Body of pancreas (tissue), 4 donors: ENCODE results near the gene SPESP1. TPM values are rescaled to one million over a fixed set of nuclear protein-coding genes. Genes with fewer than 3 reads are reported as not detected.

Experiments
- ATAC-seq: fragments of 150-250 bp; one replicate; pipeline ENCODE4 v1.9.1; 2016
- DNase-seq, 4 donors: peaks; one replicate each; pipeline ENCODE4 v3.0.0-alpha.2; 2019
- H3K27ac ChIP-seq, 4 donors: fragments of 200-600 bp; sonication (generic); 1 replicate in 3 of 4; 2 replicates in 1 of 4; pipeline versions ENCODE4 v1.5.1 to v1.6.1; 2016 to 2019; ENCODE audit warnings: mild to moderate bottlenecking in 1 of 4, mixed read lengths in 1 of 4, moderate library complexity in 1 of 4
- H3K27me3 ChIP-seq, 2 donors: fragments of 200-600 bp; sonication (generic); one replicate each; pipeline ENCODE4 v1.6.0; 2016; ENCODE audit warnings: mild to moderate bottlenecking in 1 of 2
- H3K36me3 ChIP-seq, 2 donors: fragments of 200-600 bp; sonication (generic); replicated peaks in 1 of 2; 2 replicates each; pipeline ENCODE4 v1.5.1; 2016; ENCODE audit warnings: low read depth in 2 of 2; ENCODE audit not compliant: insufficient read depth in 1 of 2
- H3K4me1 ChIP-seq: fragments of 200-600 bp; sonication (generic); one replicate; pipeline ENCODE4 v1.6.0; 2016
- H3K4me3 ChIP-seq, 2 donors: fragments of 200-600 bp; sonication (generic); 1 replicate in 1 of 2; 2 replicates in 1 of 2; pipeline ENCODE4 v1.5.1; 2016 to 2019
- H3K9me3 ChIP-seq, 3 donors: fragments of 200-600 bp; sonication (generic); 1 replicate in 2 of 3; 2 replicates in 1 of 3; pipeline ENCODE4 v1.5.1; 2016
- POLR2A ChIP-seq, 3 donors: fragments of 450-650 bp; IDR thresholded peaks; one replicate each; pipeline ENCODE4 v1.6.1; 2016; ENCODE audit warnings: antibody characterized with exemption in 3 of 3, mild to moderate bottlenecking in 2 of 3
- WGBS, 2 donors: methylation state at CpG; one replicate each; pipeline ENCODE4 v1.1.5; 2017; 5-methylcytosine and 5-hydroxymethylcytosine counted together
- intact Hi-C: fragments of 100-400 bp; cut with DNase I; formaldehyde crosslinking; loops from one replicate; pipeline ENCODE4 v1.15.1; 2023
- total RNA-seq, 2 donors: library from RNA; depleted of rRNA; stranded (reverse); fragments of >200 nt; gene quantifications; one replicate each; pipeline ENCODE4 v1.1.0, GENCODE V29; 2016
- TF ChIP-seq, protein P1 (sequence below), 7 experiments: fragments of 450-650 bp in 4 of 7; fragments of 200-600 bp in 3 of 7; sonication (generic) in 3 of 7; IDR thresholded peaks; one replicate each; pipeline ENCODE4 v1.5.1; 2016 to 2019; ENCODE audit warnings: antibody characterized with exemption in 7 of 7

The SPESP1 gene
- total RNA-seq, 2 donors from 2014 or later: 2.1 TPM; not detected in 1

DNA sequence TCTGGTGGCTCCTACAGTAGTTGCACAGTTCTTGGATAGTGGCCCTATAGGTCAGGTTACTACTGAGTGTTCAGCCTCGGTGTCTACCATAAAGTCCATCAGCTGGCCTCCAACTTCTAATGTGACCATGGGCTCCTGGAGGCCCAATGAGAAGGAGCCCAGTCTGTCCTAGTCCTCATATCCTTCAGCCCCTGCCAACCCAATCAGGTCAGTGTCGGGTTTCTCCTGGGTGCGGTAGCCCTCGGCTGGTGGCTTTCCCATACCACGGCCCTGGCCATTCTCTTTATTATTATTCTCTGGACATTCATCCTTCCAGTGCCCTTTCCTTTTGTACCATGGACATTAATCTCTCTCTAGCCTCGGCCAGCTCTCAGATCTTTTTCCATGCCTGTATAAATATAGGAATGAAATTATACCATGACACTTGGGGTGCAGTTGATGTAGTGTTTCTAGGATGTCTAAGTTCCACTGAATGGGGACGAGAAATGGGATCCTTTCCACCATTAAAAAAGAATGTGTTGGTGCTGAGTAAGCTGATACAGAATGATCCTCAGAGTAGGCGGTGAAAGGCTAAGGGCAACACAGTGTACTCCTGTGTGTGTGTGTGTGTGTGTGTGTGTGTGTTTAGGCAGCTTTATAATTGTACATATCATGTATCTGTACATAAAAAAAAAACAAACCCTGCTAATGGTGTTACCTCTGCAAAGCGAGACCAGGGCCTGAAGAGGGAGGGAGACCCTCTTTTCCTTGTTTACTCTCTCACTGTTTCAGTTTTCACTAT is 64.8 kb downstream of the SPESP1 start:
- no peaks in the 10 kb centered on the region for H3K36me3 ChIP-seq
- H3K27ac ChIP-seq: no peak overlapping the region
- TF ChIP-seq, protein P1, sequence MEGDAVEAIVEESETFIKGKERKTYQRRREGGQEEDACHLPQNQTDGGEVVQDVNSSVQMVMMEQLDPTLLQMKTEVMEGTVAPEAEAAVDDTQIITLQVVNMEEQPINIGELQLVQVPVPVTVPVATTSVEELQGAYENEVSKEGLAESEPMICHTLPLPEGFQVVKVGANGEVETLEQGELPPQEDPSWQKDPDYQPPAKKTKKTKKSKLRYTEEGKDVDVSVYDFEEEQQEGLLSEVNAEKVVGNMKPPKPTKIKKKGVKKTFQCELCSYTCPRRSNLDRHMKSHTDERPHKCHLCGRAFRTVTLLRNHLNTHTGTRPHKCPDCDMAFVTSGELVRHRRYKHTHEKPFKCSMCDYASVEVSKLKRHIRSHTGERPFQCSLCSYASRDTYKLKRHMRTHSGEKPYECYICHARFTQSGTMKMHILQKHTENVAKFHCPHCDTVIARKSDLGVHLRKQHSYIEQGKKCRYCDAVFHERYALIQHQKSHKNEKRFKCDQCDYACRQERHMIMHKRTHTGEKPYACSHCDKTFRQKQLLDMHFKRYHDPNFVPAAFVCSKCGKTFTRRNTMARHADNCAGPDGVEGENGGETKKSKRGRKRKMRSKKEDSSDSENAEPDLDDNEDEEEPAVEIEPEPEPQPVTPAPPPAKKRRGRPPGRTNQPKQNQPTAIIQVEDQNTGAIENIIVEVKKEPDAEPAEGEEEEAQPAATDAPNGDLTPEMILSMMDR (IDR thresholded peaks at IDR 0.05): no peak
- TF ChIP-seq POLR2A (IDR thresholded peaks at IDR 0.05): no peak
- H3K9me3 ChIP-seq: no peaks in the 10 kb centered on the region
- WGBS, 2 donors: 87 to 89% methylated on average over 9 of the region's 9 CpGs
- no peaks in the 10 kb centered on the region for H3K27me3 ChIP-seq
- H3K4me3 ChIP-seq: no peak overlapping the region
- ATAC-seq (no peak), DNase-seq (no peak)
- intact Hi-C loops: no loop called here
- no peaks in the 10 kb centered on the region for H3K4me1 ChIP-seq

Other genes with a start within 250 kb of the SPESP1 start
- 10 to 100 TPM; 27.7 to 37.4 TPM for gene ANP32A, start 109.6 kb upstream of the SPESP1 start, total RNA-seq
- gene NOX5, start 84.2 kb downstream of the SPESP1 start, total RNA-seq: under 1 TPM in 1 of 2 donors, not detected in 1; 0.26 TPM
- 1 to 10 TPM; 6.6 to 9.3 TPM for gene GLCE, start 230.1 kb downstream of the SPESP1 start, total RNA-seq